Neural cell (in vitro differentiated cells): ENCODE data around the gene TIPRL.

Source experiments
- CTCF ChIP-seq: fragments of 450-650 bp; IDR thresholded peaks from 2 replicates; pipeline ENCODE4 v1.5.1; 2014; ENCODE audit warnings: antibody characterized with exemption, mild to moderate bottlenecking, moderate library complexity; ENCODE audit not compliant: poor library complexity, severe bottlenecking
- EP300 ChIP-seq: fragments of 450-650 bp; conservative IDR thresholded peaks from 2 replicates; pipeline ENCODE4 v1.6.1; 2014; ENCODE audit warnings: antibody characterized with exemption, mild to moderate bottlenecking, moderate library complexity; ENCODE audit not compliant: poor library complexity, severe bottlenecking
- EZH2 ChIP-seq: fragments of 200-600, 300-800 bp; shearing (Covaris generic), sonication (generic); IDR thresholded peaks from 2 replicates; pipeline ENCODE4 v1.6.1; 2014; ENCODE audit warnings: antibody characterized with exemption, low read length, borderline replicate concordance, mild to moderate bottlenecking; ENCODE audit not compliant: insufficient read depth, poor library complexity, severe bottlenecking
- MXI1 ChIP-seq: fragments of 450-650 bp; conservative IDR thresholded peaks from 2 replicates; pipeline ENCODE4 v1.6.1; 2014; ENCODE audit warnings: antibody characterized with exemption, mild to moderate bottlenecking; ENCODE audit not compliant: poor library complexity, severe bottlenecking
- RAD21 ChIP-seq: fragments of 450-650 bp; conservative IDR thresholded peaks from 2 replicates; pipeline ENCODE4 v1.6.1; 2014; ENCODE audit warnings: antibody characterized with exemption, mild to moderate bottlenecking, moderate library complexity
- REST ChIP-seq: IDR thresholded peaks from 2 replicates; pipeline ENCODE4 v1.6.1; 2012; ENCODE audit warnings: borderline replicate concordance
- TAF1 ChIP-seq: IDR thresholded peaks from 2 replicates; pipeline ENCODE4 v1.6.1; 2012; ENCODE audit warnings: low read depth

GRCh38 chr1:168202941-168203654 lies 24.3 kb downstream of the TIPRL start:
- TF ChIP-seq CTCF, result no peak
- no peak for TF ChIP-seq RAD21
- TF ChIP-seq REST, result no peak
- TF ChIP-seq EP300, result no peak
- TF ChIP-seq MXI1, result no peak
- no peak for TF ChIP-seq EZH2
- no peak for TF ChIP-seq TAF1
